SKM-1 (cell line): ENCODE measurements around the gene TMEM14A.

Source experiments
- DNase-seq: peaks from one replicate; lab custom pipeline; 2025; ENCODE audit not compliant: unreplicated experiment; lab: John Stamatoyannopoulos, UW

TMEM14A gene

DNA sequence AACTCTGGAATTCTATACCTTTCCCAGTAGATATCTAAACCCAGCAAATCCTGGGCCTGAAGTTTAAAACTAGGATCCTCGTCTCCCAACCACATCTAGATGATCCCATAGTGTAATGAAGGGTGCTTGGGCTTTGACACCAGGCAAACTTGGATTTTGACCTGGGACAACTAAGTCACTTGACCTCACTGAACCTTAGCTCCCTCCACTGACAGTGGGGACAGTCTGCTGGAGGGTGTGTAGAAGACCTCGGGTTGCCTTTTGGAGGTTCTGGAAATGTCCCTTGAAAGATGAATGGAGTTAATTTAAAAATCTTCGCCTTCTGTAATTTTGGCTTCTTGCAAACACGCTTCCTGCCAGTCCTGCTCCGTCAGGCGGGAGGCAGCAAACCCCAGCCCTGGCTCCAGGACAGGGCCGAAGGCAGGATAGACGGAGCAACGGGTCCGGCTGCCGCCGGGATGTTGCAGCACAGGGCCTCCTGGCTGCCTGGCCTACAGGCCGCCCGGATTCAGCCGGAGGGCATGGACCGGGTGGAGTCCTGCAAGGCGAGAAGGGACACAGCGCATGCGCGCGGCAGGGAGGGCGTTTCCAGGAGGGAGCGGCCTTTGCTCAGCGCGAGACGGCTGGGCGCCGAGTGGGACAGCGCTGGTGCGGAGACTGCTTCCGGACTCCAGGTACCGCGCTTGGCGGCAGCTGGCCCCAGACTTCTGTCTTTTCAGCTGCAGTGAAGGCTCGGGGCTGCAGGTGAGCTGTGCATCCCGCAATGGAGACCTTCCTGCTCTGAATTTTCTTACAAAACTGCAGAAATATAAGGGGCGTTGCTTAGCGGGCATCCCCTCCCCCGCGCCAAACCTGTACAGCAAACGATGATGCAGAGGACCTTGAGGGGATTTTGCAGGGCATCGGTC, at the start of gene TMEM14A:
TMEM14A (plus strand) TSS at position 612 of the 908 bp plus-strand sequence. CDS start 5,990 bp downstream, outside the sequence.
- DNase-seq, result peak; percentile 56

DNA sequence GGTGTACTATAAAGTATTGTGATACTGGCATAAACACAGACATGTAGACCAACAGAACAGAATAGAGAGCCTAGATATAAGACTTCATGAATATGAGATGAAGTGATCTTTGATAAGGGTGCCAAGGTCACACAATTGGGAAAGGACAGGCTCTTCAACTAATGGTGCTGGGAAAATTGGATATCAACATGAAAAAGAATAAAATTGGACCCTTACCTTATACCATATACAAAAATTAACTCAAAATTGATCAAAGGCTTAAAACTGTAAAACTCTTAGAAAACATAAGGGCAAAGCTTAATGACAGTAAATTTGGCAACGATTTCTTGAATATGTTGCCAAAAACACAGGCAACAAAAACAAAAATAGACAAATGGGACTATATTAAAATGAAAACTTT, 49.3 kb upstream of the TMEM14A start:
- DNase-seq, result no peak

DNA sequence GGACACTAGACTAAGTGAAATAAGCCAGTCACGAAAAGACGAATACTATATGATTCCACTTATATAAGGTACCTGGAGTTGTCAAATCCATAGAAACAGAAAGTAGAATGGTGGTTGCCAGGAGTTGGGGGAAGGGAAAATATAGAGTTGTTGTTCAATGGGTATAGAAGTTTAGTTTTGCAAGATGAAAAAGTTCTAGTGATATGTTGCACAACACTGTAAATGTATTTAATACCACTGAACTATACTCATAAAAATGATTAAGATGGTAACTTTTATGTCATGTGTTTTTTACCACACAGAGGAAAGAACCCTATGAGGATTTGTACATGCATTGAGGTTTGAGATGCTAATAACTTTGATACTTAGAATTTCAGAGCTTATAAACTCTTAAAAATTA, 48.1 kb upstream of the TMEM14A start:
- DNase-seq, result no peak

DNA sequence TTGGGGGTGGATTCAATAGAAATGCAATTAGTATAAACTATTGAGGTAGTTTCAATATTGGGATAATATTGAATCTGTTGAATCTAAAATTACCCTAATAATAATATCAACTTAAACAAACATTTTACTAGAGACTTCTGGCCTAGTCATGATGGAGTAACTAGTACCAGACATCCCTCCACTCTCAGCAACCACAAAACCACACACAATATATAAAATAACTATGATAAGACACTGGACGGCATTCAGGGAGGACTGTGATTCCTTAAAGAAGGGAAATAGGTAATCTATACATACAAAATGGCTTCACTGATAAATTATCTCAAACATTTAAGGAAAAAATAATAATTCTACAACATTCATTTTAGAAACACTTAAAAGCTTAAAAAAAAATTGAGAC, 38.9 kb upstream of the TMEM14A start:
- no peak for DNase-seq

- no peak for DNase-seq
Observed at GRCh38 chr6:52634211-52634610, 36.7 kb upstream of the TMEM14A start.

GRCh38 chr6:52635049-52635577, 35.8 kb upstream of the TMEM14A start:
- no peak for DNase-seq

GRCh38 chr6:52636830-52637229, 34.1 kb upstream of the TMEM14A start:
- DNase-seq, result no peak

- DNase-seq, result no peak
Observed at GRCh38 chr6:52639493-52639892, 31.4 kb upstream of the TMEM14A start.

DNA sequence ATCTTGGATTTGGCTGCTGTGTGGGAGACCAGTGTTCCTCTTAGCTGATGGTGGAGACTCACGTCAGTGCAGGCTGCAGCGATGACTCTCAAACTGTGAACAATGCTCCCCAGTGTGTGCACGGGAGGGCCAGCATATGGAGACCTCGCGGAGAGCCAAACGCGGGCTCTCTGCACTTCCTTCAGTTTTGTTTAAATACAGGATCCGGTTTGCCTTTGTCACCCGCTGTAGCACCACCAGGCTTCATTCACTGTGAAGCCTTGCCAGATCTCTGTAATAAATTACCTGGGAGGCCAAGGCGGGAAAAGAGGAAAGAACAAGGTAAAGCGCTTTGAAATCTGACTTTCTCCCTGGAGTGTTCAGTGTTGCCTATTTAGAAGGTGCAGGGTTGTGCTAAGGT, 30.7 kb upstream of the TMEM14A start:
- DNase-seq, result no peak

GRCh38 chr6:52640916-52641315, 30.0 kb upstream of the TMEM14A start:
- DNase-seq, result no peak

DNA sequence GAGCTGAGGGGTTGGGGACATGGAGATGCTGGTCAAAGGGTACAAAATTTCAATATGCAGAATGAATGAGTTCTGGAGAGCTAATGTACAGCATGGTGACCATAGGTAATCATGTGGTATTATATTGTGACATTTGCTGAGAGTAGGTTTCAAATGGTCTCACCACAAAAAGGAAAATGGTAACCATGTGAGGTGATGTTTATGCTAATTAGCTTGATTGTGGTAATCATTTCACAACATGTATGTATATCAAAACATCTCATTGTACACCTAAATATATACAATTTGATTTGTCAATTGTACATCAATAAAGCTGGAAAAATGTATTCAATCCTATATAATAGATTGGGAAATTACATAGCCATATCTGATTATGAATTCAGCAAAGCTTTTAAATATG, 29.5 kb upstream of the TMEM14A start:
- DNase-seq, result no peak

DNA sequence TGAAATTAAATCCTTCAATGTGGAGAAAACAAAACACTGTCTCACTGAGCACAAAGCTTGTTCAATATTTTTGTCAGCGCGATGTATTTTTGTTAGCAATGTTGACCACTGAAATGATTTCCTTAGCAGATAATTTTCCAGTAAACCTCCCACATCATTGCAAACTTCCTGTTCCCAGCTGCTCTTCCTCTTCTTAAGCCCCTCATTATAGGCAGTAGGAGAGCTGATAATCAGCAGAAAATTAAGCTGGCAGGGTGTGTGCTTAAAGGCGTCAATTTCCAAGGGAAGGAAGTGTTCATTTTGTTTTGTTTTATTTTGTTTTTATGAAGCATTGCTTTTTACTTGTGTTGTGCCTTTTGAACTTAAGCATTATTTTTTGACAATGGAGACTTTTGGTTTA, 29.1 kb upstream of the TMEM14A start:
- DNase-seq, result no peak

- DNase-seq, result no peak
Observed at GRCh38 chr6:52642368-52642767, 28.5 kb upstream of the TMEM14A start.

- DNase-seq, result no peak
Observed at GRCh38 chr6:52643158-52643557, 27.8 kb upstream of the TMEM14A start.

DNA sequence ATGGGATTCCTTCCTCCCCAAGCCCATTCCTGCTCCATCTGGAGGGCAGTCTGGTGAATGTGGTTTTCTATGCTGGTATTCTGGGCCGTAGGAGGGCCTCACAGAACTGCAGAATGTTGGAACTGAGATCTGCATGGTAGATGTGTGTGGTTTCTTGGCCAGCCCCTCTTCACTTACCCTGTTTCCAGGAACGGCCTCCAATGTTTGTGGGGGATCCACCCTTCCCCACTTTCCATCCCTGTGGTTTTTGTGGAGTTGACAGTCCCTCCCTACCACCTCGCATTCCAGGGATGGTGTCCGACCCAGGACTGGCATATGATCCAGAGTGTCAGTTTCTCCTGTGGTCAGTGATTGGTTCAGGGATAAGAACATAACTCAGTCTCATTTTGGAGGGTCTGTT, 26.7 kb upstream of the TMEM14A start:
- no peak for DNase-seq

DNA sequence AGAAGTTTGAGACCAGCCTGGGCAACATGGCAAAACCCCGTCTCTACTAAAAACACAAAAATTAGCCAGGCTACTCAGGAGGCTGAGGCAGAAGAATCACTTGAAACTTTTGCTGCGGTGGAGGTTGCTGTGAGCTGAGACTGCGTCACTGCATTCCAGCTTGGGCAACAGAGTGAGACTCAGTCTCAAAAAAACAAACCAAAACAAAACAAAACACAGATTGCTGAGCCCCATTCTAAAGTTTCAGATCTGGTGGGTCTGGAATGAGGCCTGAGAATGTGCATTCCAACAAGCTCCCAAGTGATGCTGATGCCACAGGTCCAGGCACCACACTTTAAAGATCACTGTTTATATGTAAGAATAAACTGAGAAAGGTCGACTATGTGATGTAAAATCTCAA, 24.9 kb upstream of the TMEM14A start:
- DNase-seq, result no peak

GRCh38 chr6:52647199-52647598, 23.7 kb upstream of the TMEM14A start:
- DNase-seq, result no peak

GRCh38 chr6:52649536-52650160, 21.3 kb upstream of the TMEM14A start:
- DNase-seq, result no peak

DNA sequence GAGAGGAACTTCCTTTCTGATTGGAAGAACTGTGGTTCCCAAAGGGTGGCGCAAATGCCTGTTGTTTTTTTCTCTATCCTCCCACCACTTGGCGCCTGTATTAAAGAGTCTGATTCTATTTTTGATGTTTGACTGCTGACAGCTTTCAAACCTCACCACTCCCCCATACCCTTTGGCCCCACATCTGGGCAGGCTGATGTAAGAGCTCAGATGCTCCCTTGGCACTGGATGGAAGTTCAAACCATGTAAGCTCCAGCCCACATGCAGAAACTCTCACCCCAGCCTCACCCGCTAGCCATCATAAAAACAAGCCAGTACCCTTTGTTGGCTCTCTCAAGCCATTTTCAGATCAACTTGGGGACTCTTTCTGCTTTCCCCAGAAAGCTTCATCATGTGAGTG, 20.0 kb upstream of the TMEM14A start:
- no peak for DNase-seq

DNA sequence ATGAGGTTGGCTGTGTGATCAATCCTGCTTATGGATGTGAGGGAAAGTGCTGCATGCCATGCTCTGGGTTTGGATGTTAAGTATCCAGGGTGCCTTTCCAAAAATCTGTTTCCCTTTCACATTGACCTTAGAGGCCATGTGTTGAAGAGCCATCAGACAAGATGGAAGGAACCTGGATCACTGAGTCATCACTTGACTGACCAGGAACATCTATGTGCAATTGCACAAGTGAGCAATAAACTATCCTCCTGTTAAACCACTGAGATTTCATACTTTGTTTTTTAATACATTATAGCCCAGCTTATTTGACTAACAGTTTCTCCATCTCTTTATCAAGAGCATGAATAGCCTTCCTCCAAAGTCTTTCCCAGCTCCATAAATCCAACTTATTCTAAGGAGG, 17.8 kb upstream of the TMEM14A start:
- no peak for DNase-seq

- no peak for DNase-seq
Observed at GRCh38 chr6:52654007-52654406, 16.9 kb upstream of the TMEM14A start.

- DNase-seq, result no peak
Observed at GRCh38 chr6:52654592-52654991, 16.3 kb upstream of the TMEM14A start.
